DOHH2 (cell line): ENCODE results near the gene GPC5.

Source experiments
- H3F3A ChIP-seq: fragments of 200-600 bp; sonication (generic), shearing (Covaris generic); 2 replicates; pipeline ENCODE4 v1.6.0; 2016; ENCODE audit warnings: antibody characterized with exemption, mild to moderate bottlenecking; ENCODE audit not compliant: control insufficient read depth, insufficient read depth
- H3K27ac ChIP-seq: fragments of 200-600 bp; sonication (generic); 2 replicates; pipeline ENCODE4 v1.5.1; 2014; ENCODE audit warnings: low read depth, mild to moderate bottlenecking, low read length, moderate library complexity
- H3K27me3 ChIP-seq: fragments of 200-600 bp; sonication (generic); 2 replicates; pipeline ENCODE4 v1.6.1; 2014; ENCODE audit warnings: mild to moderate bottlenecking, low read length, mixed read lengths; ENCODE audit not compliant: control insufficient read depth
- H3K36me3 ChIP-seq: fragments of 200-600 bp; sonication (generic); 2 replicates; pipeline ENCODE4 v1.6.1; 2014; ENCODE audit warnings: mild to moderate bottlenecking, low read length, moderate library complexity, mixed read lengths; ENCODE audit not compliant: control insufficient read depth
- H3K4me1 ChIP-seq: fragments of 200-600 bp; sonication (generic); 2 replicates; pipeline ENCODE4 v1.6.1; 2014; ENCODE audit warnings: mild to moderate bottlenecking, low read length, mixed read lengths; ENCODE audit not compliant: control insufficient read depth
- H3K4me2 ChIP-seq: fragments of 200-600 bp; sonication (generic); 2 replicates; pipeline ENCODE4 v1.6.0; 2014; ENCODE audit warnings: mild to moderate bottlenecking, low read length, moderate library complexity
- H3K4me3 ChIP-seq: fragments of 200-600 bp; sonication (generic); 2 replicates; pipeline ENCODE4 v1.5.1; 2014; ENCODE audit warnings: mild to moderate bottlenecking, low read length, mixed read lengths
- H3K79me2 ChIP-seq: fragments of 200-600 bp; sonication (generic); 2 replicates; pipeline ENCODE4 v1.6.1; 2014; ENCODE audit warnings: mild to moderate bottlenecking, low read length, mixed read lengths; ENCODE audit not compliant: control insufficient read depth
- H3K9me2 ChIP-seq: fragments of 200-600 bp; sonication (generic); replicated peaks from 2 replicates; pipeline ENCODE4 v1.6.1; 2014; ENCODE audit warnings: mild to moderate bottlenecking, low read length, mixed read lengths; ENCODE audit not compliant: control insufficient read depth
- H3K9me3 ChIP-seq: fragments of 200-600 bp; sonication (generic); 2 replicates; pipeline ENCODE4 v1.6.1; 2014; ENCODE audit warnings: antibody characterized with exemption, low read length, mixed read lengths; ENCODE audit not compliant: control insufficient read depth, insufficient read depth
- H4K20me1 ChIP-seq: fragments of 200-600 bp; sonication (generic); 2 replicates; pipeline ENCODE4 v1.6.0; 2014; ENCODE audit warnings: low read depth, mild to moderate bottlenecking, antibody characterized with exemption, low read length, moderate library complexity; ENCODE audit not compliant: control insufficient read depth, insufficient read depth
- EZH2phosphoT487 ChIP-seq: fragments of 200-600 bp; sonication (generic); IDR thresholded peaks from 2 replicates; pipeline ENCODE4 v1.6.1; 2017; ENCODE audit warnings: borderline replicate concordance, mild to moderate bottlenecking, antibody characterized with exemption, low read length, moderate library complexity, mixed read lengths
- TF ChIP-seq, protein P1 (sequence below): fragments of 200-600 bp; sonication (generic); IDR thresholded peaks from one replicate; pipeline ENCODE4 v1.5.1; 2014; ENCODE audit warnings: antibody characterized with exemption, mild to moderate bottlenecking, low read depth, low read length; ENCODE audit not compliant: poor library complexity, severe bottlenecking

Gene GPC5

DNA sequence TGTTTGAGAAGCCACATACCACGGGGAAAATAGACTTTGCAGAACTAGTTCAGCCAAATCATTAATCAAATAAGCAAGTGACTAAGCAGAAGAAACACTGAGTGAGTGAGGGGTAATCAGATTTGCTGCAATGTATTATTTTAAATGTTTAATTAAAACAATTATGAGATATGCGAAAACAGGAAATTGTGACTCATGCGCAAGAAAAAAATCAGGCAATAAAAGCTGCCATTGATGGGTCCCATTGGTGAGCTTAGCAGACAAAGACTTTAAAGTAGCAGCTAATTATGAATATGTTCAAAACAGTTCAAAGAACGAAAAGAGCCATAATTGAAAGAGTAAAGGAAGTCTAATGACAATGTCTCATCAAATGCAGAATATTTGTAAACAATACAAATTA, 644.1 kb downstream of the GPC5 start:
- Histone ChIP-seq H3K4me3 (no peak overlapping the region), H3K79me2 (no peaks in the 10 kb centered on the region), H3K9me3 (peaks cover 4% of the 10 kb centered on the region; the same call in 1 of the 2 replicates), H4K20me1 (no peaks in the 10 kb centered on the region), H3K9me2 (no peaks in the 10 kb centered on the region), H3F3A (no peaks in the 10 kb centered on the region), H3K36me3 (no peaks in the 10 kb centered on the region), H3K4me2 (no peak overlapping the region), H3K27me3 (no peaks in the 10 kb centered on the region), H3K27ac (no peak overlapping the region), H3K4me1 (no peaks in the 10 kb centered on the region)
- no peak for TF ChIP-seq EZH2phosphoT487
- TF ChIP-seq, protein P1, sequence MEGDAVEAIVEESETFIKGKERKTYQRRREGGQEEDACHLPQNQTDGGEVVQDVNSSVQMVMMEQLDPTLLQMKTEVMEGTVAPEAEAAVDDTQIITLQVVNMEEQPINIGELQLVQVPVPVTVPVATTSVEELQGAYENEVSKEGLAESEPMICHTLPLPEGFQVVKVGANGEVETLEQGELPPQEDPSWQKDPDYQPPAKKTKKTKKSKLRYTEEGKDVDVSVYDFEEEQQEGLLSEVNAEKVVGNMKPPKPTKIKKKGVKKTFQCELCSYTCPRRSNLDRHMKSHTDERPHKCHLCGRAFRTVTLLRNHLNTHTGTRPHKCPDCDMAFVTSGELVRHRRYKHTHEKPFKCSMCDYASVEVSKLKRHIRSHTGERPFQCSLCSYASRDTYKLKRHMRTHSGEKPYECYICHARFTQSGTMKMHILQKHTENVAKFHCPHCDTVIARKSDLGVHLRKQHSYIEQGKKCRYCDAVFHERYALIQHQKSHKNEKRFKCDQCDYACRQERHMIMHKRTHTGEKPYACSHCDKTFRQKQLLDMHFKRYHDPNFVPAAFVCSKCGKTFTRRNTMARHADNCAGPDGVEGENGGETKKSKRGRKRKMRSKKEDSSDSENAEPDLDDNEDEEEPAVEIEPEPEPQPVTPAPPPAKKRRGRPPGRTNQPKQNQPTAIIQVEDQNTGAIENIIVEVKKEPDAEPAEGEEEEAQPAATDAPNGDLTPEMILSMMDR, result no peak

DNA sequence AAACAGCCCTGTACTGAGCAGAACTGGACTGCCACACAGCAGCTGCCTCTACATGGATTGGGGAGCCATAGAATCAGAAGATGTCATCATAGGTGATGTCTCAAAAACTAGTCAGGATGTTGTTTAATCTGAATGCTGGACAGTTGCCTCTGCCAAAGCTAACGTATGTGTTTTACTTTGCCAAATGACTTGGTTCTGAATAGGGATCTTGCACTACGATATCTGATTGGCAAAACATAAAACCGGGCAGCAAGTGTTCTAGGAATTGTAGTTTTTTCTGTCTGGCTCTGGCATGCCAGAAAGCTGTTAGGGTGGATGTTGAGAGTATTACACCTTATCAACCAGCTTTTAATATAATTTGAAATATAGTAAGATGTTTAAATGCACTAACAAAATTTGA, 645.9 kb downstream of the GPC5 start:
- H3K4me1 ChIP-seq, result no peaks in the 10 kb centered on the region
- H3K27me3 ChIP-seq, result no peaks in the 10 kb centered on the region
- H3K36me3 ChIP-seq, result no peaks in the 10 kb centered on the region
- H3F3A ChIP-seq, result no peaks in the 10 kb centered on the region
- no peaks in the 10 kb centered on the region for H4K20me1 ChIP-seq
- H3K4me3 ChIP-seq, result no peak overlapping the region
- peaks cover 4% of the 10 kb centered on the region; the same call in 1 of the 2 replicates for H3K9me3 ChIP-seq
- no peak overlapping the region for H3K27ac ChIP-seq
- H3K4me2 ChIP-seq, result no peak overlapping the region
- TF ChIP-seq, protein P1, result no peak
- TF ChIP-seq EZH2phosphoT487, result no peak
- no peaks in the 10 kb centered on the region for H3K9me2 ChIP-seq
- H3K79me2 ChIP-seq, result no peaks in the 10 kb centered on the region

DNA sequence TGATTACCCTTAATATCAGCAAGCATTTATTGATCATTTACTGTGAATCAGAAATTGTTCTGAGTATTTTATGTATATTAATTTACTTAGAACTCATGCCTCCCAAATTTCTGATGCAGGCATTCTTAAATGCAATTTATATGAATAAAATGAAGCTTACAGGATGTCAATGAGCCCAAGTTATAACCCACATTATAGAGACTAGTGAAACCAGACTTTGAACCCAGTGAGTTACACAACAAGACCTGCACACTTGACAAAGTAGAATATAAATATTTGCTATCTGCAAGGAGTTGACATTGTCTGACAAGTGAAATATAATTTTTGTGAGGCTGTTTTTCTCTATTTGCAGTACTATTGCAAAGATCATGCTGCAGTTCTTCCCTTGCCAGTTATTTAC, 656.0 kb downstream of the GPC5 start:
- Histone ChIP-seq H3K79me2 (no peaks in the 10 kb centered on the region), H3K27ac (no peak overlapping the region), H3F3A (no peaks in the 10 kb centered on the region), H3K27me3 (no peaks in the 10 kb centered on the region), H3K9me2 (no peaks in the 10 kb centered on the region), H3K4me3 (no peak overlapping the region), H4K20me1 (no peaks in the 10 kb centered on the region), H3K36me3 (no peaks in the 10 kb centered on the region), H3K4me1 (no peaks in the 10 kb centered on the region), H3K9me3 (no peaks in the 10 kb centered on the region), H3K4me2 (no peak overlapping the region)
- TF ChIP-seq EZH2phosphoT487, result no peak
- TF ChIP-seq, protein P1, result no peak

DNA sequence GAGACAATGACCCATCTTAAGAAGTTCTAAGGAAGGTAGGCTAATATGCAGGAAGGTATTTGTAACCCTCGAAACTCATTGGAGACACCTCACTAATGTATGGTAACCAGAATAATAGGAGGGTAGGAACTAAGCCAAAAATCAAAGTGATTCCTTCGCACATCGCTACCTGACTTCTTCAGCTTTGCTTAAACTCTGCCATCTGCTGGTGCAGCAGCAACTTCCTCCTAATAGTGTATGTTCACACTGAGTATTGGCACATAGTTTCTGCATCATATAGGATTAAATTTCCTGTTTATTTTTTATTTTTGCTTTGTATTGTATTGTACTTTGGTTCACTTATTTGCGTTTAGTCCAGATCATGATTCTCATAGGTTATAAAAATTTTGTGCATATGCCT, 676.2 kb downstream of the GPC5 start:
- no peaks in the 10 kb centered on the region for H3K4me1 ChIP-seq
- no peaks in the 10 kb centered on the region for H3K9me3 ChIP-seq
- H3K9me2 ChIP-seq, result no peaks in the 10 kb centered on the region
- no peak overlapping the region for H3K27ac ChIP-seq
- H3K36me3 ChIP-seq, result no peaks in the 10 kb centered on the region
- H3K79me2 ChIP-seq, result no peaks in the 10 kb centered on the region
- H3F3A ChIP-seq, result no peaks in the 10 kb centered on the region
- H3K4me2 ChIP-seq, result no peak overlapping the region
- no peaks in the 10 kb centered on the region for H4K20me1 ChIP-seq
- no peak overlapping the region for H3K4me3 ChIP-seq
- no peaks in the 10 kb centered on the region for H3K27me3 ChIP-seq
- TF ChIP-seq EZH2phosphoT487, result no peak
- TF ChIP-seq, protein P1, result peak; percentile 28
